Pons (tissue), 1 donor: ENCODE data around the gene MRPL14.
"Not testable (repeated sequence)": the region's sequence is repeated elsewhere in the genome, so short reads cannot be mapped to it uniquely, and the experiment has no call there.

Experiments
- DNase-seq: peaks from one replicate; pipeline ENCODE4 v3.0.0-alpha.2; 2016; ENCODE audit warnings: low spot score

MRPL14 gene

DNA sequence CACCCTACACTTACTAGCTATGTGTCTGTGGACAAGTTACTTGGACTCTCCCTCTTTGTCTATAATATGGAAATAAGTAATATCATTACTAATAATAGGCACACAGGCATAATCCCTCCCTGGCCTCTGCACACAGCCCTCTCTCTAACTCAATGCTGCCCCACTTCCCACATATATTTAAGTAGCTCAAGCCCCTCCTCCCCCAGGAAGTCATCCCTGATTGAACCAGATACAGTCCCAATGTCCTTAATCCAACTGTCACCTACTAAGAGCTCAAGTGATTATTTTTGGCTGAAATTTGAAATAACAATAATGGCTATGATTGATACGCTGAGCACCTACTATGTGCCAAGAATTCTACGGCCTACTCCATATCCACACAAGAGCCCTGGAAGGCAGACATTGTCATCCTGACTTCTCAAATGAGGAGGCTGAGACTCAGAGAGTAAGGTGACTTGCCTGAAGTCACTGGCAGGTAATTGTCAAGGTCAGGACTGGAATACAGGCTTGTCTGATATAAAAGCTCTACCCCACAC, 29.4 kb downstream of the MRPL14 start:
- DNase-seq: no peak

GRCh38 chr6:44096612-44097011, 30.6 kb downstream of the MRPL14 start:
- peak; percentile 73 for DNase-seq

- not testable (repeated sequence) for DNase-seq
Observed at GRCh38 chr6:44095243-44095623, 32.0 kb downstream of the MRPL14 start.

DNA sequence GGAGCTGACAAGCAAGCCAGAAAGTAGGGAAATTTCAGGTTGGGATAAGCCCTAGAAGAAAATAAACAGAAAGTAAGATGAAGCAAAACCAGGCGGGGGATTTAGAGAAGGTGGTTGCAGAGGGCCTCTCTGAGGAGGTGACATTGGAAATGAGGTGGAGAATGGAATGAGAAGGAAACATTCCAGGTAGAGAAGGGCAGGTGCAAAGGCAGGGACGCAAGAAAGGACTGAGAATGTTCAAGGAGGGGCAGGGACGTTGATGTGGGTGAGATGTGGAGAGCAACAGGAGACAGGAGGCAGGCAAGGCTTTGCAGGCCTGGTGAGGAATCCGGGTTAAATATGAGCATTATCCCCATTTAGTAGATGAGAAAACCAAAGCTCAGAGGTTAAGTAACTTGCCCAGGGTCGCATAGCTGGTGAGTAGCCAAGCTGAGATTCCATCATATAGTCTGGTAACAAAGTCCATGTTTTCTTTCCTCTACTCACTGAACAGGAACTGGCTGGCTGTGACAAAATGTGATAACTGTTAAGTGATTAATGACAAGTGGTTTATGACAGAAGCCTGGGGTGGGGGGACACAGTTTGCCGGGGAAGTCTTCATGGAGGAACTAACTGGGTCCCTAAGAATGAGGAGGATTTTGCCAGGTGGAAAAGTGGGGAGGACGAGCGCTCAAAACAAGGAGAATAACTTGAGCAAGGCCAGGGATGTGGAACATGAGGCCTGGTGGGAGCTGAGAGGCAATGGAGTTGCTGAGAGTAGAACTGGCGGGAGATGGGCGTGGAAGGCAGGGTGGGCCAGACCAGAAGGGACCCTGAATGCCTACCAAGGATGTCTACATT, 32.6 kb downstream of the MRPL14 start:
- DNase-seq: no peak

DNA sequence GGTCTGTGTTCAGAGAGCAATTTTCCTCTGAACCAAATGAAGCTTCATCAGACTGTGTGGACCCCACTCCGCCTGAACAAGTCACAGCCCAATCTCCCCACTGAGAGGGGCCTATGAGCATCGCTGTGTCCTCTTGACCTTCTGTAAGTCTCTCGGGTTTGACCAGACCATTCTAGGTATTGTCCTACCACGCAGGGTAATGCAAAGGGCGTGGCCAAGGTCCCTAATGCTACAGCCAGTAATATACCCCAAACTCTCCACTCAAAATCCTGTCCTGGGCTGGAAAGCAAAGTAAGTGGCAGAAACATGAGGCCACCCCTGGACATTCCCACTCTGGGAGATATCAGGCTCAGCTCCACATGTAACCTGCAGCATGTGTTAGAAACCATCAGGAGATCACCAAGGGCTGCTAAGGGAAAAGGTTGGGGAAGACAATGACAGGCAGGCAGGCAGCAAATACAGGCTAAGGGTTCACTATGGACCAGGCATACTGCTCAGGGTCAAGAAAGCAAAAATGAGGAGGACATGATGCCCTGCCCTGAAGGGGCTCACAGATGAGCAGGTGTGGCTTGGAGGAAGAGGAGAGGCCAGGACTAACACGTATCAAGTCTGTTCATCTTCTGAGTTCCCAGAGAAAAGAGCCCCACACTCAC, 33.4 kb downstream of the MRPL14 start:
- no peak for DNase-seq

DNA sequence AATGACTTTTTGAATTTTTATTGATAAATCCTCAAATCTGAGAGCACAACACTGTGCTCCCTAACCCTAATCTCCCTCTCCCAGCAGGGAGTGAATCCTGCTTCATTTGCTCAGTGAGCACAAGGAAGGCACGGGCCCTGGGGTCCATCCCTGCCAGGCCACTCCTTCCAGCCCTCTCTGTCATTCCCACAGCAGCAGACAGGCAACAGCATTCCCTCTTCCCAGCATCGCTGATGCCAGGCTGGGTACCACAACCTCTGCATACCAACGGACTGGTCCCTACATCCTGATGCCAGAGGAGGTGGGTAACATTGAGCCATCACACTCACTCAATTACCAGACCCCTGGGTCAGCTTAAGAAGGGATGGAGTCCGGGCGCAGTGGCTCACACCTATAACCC, 34.2 kb downstream of the MRPL14 start:
- no peak for DNase-seq

DNA sequence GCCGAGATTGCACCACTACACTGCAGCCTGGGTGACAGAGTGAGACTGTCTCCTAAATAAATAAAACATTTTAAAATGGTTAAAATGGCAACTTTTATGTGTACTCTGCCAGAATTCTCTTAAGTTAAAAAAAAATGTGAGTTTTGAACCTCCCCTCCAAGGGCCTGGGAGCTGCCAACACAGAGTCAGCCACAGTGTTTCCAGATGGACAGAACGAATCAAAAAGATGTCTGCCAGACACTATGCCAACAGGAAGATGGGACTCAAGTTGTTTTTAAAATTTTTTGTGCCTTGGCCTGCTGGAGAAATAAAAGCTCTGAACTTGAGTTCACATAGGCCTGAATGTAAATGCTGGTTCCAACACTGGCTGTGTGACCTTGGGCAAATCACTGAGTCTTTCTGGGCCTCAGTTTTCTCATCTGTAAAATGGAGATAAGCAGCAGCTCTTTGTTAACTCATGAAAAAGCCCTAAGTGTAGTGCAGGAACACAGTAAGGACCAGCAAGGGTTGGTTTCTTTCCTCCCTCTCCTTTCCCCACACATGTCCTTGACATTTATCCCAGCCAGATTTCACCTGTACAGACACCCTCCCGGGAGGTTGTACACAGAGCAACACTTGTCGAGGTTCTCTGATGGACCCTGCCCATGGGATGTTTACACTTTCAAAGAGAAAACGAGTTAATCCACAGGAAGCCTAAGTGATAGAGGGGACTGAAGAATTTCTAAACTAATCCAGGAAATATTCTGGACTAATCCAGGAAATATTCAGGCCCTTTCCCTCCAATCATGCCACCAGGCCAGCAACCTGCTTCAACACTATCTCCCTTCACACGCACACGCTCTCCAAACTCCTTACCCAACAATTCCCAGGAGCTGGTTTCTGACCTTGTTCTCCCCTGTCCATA, 35.0 kb downstream of the MRPL14 start:
- no peak for DNase-seq

DNA sequence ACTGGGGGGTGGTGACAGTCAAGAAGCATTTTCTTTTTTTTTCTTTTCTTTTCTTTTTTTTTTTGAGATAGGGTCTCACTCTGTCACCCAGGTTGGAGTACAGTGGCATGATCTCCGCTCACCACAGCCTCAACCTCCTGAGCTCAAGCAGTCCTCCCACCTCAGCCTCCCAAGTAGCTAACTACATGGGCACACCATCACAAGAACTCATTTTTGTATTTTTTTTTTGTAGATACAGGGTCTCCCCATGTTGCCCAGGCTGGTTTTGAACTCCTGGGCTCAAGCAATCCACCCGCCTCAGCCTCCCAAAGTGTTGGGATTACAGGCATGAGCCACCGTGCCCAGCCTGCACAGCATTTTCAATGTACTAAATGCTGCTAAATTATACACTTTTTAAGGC, 35.9 kb downstream of the MRPL14 start:
- DNase-seq: not testable (repeated sequence)

DNA sequence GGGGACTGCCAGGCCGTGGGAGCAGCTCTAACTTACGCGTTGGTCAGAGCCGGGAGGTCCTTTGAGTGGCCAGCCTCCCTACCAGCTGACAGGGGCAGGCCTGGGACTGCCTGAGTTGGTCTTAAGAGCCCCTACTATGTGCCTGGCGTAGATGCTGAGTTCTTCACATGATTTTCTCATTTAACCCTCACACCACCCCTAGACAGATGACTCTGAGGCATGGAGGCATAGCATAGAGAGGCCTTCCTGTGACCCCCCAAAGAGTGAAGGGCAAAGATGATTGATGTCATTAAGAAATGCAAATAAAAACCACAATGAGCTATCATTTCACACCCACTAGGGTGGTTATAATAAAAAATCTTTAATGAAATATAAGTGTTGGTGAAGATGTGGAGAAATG, 36.8 kb downstream of the MRPL14 start:
- DNase-seq: no peak

DNA sequence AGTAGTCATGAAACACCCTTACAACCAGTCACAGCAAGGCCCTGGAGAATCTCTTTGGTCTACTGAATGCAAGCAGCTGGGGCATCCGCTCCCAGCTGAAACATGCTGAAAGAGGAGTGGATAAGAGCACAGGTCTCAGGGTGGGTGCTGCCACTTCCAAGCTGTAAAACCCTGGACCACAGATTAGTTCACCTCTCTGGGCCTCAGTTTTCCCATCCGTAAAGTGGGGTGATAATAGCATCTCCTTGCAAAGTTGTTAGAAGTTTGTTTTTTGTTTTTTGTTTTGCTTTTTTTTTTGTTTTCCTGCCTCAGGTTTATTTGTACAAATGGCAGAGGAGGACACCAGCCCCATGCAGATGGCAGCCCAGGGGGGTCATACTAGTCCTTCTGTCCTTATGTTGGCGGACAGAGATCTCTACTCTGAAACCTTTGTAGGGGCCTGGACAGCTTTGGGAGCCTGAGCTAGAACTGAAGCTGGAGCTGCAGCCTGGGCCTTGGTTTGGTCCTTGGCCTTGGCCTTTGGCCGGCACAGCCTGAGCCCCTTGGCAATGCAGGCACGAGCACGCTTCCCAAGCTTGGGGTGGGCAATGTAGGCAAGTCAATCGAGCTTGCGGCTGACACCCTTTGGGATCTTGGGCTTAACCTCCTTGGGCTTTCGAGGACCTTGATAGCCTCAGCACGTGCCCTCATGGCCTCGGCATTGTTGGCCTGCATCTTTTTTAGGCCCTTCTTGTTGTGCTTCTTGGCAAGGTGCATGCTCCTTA, 38.2 kb downstream of the MRPL14 start:
- DNase-seq: no peak

DNA sequence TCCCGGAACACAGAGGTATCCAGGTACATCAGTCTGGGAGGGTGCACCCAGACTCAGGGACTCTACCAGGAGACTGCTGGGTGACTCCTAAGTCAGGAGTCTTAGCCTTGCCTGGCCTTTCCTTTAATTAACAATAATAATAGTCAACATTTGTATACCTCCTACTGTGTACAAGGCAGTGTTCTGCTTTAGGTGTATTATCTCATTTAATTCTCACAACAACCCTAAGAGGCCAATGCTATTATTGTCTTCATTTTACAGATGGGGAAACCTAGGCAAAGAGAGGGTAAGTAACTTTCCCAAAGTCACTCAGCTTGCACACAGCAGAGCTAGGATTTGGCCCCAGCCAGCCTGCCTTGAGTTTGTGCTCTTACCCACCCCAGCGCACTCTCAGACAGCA, 39.6 kb downstream of the MRPL14 start:
- no peak for DNase-seq

- no peak for DNase-seq
Observed at GRCh38 chr6:44086931-44087574, 40.2 kb downstream of the MRPL14 start.

DNA sequence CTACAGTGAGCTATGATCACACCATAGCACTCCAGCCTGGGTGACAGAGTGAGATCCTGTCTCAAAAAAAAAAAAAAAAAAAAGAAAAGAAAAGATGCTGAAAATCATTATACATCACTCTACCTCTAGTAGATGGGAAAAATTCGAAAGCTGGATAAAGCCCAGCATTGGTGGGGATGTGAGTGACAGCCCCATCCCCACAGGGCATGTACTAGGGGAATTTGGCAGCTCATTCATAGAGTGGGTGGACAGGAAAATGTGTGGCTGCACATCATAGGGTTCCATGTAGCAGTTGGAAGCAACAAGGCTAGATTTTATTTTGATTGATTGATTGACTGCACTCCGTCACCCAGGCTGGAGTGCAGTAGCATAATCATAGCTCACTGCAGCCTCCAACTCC, 42.0 kb downstream of the MRPL14 start:
- no peak for DNase-seq

GRCh38 chr6:44084231-44085014, 42.8 kb downstream of the MRPL14 start:
- DNase-seq: no peak

DNA sequence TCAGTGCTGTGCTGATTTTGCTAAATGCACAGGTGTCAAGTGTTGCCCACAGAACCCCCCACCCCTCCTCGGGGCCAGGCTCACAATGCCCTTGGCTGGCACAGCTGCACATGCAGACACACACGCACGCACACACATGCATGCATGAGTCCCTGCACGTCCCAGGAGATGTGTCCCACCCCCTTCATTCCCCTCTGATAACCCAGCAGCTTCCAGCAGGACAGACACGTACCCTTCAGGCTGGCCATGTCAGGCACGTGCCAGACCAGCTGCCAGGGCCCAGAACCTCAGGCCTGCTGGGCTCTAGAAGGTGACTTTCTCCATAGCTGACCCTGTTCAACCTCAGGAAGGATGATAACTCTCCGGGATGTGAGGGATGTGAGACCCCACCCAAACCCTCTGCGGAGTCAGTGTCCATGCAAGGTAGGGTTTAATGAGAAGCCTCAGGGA, 44.4 kb downstream of the MRPL14 start:
- DNase-seq: no peak

DNA sequence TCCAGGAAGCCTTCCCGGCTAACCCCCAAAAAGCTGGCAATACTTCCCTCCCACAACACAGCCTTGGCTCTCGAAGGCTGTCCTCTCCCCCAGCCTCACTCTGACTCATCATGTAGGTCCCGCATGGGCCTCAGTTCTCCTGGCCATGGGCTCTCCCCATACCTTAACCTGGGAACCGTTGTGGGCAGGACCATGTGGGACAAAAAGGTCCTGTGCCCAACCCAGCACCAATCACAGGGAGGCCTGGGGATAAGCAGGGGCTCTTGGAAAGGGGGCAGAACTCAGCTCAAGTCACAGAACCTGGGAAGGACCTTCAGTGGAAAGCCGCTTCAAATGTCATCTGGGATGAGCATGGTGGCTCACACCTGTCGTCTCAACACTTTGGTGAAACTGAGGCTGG, 45.5 kb downstream of the MRPL14 start:
- DNase-seq: no peak

- no peak for DNase-seq
Observed at GRCh38 chr6:44080561-44081521, 46.4 kb downstream of the MRPL14 start.

DNA sequence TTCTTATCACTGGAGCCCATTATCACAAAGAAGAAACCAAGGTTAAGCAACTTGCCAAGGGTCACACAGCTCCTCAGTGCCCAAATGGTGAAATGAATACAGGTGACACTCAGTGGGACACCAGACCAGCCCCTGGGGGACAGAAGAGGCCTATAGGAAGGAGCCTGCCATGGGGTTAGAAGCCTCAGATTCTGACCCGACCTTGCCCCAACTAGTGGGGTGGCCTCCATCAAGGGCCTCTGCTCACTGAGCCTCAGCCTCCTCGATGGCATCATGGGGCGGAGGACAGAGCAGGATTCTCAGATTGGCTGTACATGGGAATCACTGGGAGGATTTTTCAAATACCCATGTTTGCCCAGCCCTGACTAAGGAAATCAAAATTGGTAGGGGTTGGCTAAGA, 47.6 kb downstream of the MRPL14 start:
- no peak for DNase-seq
